Stimulated activated CD4-positive, alpha-beta T cell treated with anti-CD3 and anti-CD28 coated beads, Interleukin-2, amount 100 ng/mL, for 48 hours (primary cell): Measurements from ENCODE around the gene SPECC1L.

Source experiments
- DNase-seq, 2 donors: peaks; one replicate each; pipeline ENCODE4 v3.0.0-alpha.2; 2020

Gene SPECC1L

GRCh38 chr22:24325105-24325757 is 54.6 kb downstream of the SPECC1L start:
- DNase-seq = no peak

- DNase-seq = no peak
Measured at GRCh38 chr22:24326266-24326665, 55.6 kb downstream of the SPECC1L start.

- DNase-seq = no peak
Measured at GRCh38 chr22:24327832-24328231, 57.2 kb downstream of the SPECC1L start.

- no peak for DNase-seq
Measured at GRCh38 chr22:24329453-24329852, 58.8 kb downstream of the SPECC1L start.

DNA sequence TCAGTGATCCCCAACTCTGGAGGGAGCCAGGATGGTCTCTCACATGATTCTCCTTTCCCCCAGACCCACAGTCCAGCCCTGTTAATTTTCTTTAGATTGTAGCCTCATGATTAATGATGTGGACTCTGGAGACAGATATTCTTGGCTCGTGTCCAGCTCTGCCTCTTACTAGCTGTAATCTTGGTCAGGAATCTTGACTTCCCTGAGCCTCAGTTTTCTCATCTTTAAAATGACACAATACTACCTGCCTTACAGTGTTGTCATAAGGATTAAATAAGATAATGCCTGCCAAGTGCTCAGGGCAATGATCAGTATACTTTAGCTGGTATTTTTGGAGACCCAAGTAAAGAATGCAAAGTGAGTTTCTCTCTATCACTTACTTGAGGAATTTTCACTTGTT is 60.0 kb downstream of the SPECC1L start:
- DNase-seq = no peak

DNA sequence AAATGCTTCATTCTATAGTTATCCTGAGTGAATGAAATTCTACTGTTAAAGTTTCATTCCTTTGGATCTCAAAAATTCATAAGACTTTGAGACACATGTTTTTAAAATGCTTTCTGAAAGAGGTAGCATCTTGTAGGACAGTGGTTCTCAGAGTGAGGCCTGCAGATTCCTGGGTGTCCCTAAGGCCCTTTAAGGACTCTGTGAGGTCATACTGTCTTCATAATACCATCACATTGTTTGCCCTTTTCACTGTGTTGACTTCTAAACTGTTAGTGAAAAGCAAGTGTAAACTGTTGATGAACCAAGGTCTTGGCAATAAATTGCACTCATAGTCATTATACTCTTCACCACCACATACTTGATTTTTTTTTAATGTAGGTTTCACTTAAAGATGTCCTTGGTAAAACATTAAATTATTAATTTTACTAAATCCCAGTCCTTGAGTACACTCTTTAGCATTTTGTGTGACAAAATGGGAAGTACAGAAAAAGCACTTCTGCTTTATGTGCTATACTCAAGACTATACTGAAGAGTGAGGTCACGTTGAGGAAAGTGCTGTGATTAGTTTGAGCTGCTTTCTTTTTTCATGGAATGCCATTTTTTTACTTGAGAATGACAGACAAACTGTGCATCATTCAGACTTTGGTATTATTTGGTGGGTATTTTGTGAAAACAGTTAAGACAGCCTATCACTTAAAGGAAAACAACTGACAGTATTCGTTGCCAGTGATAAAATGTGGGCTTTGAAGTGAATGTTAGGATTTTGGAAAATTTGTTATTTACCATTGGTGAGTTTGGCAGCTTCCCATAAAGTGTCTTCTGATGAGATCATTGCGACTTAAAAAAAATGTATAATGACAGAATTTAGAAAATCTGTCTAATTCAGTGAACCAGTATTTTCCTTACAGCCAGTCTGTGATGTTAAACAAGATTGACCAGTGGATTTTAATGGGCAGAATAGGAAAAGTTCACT is 61.1 kb downstream of the SPECC1L start:
- DNase-seq = no peak

- no peak for DNase-seq
Measured at GRCh38 chr22:24333301-24333700, 62.7 kb downstream of the SPECC1L start.

GRCh38 chr22:24335496-24335895 is 64.9 kb downstream of the SPECC1L start:
- no peak for DNase-seq

DNA sequence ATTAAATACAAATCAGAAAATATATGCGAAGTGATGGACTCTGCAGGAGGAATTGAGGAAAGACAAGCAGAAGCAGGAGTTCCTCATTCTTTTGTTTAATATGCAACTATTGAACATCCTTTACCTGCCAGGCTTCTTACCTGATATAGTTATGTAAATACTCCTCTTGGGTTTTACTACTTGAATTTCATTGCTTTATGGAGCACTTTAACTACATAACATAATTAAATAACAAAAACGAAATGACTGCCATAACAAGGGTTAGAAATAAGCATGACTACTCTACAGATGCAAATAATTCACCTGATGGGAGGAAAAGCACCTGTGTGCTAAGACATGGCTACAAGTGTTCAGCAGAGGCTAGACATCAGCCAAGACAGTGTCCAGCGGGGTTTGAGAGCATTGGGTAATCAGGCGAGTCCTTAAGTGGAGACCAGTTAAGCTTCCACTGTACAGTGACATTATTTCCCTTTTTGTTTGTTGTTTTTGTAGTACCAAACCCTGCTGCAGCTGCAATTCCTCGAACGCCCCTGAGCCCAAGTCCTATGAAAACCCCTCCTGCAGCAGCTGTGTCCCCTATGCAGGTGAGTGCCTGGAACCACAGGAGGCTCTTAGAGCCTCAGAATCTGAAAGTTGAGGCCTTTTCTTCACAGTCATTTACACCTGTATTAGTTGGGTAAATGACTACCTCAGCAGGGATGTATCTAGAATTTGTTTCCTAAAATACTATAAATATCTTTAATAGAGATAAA is 67.4 kb downstream of the SPECC1L start:
- no peak for DNase-seq

DNA sequence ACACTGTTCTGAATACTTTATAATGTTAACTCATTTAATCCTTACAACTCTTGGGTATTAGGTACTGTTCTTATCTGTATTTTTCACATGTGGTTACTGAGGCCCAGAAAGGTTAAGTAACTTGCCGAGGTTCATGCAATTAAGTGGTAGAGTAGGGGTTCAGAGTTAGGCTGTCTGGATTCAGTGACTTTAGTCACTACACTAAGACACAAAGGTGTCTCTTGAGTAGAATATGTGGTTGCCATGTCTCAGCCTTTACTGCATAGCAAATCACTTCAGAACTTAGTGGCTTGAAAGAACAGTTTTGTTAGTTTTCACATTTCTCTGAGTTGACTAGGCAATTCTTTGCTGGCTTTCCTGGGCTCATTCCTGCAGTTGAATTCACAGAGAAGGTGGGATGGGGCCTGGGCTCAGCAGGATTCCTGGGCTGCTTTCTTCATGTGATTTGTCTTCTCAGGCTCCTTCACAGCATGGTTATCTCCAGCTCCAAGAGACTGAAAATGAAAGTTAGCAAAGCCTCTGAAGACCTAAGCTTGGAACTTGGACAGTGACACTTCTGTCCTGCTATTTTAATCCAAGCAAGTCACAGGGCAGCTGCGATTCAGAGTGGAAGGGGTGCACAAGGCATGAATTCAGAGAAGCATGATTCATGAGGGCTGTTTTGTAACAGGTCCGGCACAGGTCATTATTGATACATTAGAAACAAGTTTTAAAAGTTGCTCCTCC is 68.3 kb downstream of the SPECC1L start:
- no peak for DNase-seq

DNA sequence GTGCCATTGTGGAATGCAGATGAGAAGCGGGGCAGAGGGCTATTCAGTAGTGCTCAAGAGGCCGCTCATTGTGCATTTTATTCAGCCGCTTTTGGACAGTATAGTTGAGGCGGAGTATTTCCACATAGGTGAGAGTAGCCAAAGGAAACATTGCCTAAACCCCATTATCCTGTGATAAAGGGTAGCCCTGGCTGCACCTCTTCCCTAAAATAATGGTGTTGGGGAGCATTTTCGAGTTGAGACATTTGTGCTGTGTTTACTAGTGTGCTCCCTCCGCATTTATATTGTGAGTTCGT is 68.8 kb downstream of the SPECC1L start:
- DNase-seq = no peak

- DNase-seq = no peak
Measured at GRCh38 chr22:24341627-24342026, 71.0 kb downstream of the SPECC1L start.

GRCh38 chr22:24350627-24351026 is 80.0 kb downstream of the SPECC1L start:
- no peak for DNase-seq

DNA sequence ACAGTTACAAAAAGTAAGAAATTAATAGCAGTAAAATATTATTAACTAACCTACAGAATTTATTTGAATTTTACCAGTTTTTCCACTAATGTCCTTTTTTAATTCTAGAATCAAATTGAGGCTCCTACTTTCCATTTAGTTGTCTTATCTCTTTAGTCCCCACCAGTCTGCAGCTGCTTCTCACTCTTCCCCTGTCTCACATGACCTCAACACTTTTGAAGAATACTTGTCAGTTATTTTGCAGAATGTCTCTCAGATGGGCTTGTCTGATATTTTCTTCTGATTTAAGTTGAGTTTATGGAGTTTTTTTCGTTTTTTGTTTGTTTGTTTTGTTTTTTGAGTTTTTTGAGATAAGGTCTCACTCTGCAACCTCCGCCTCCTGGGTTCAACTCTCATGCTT is 82.5 kb downstream of the SPECC1L start:
- no peak for DNase-seq

DNA sequence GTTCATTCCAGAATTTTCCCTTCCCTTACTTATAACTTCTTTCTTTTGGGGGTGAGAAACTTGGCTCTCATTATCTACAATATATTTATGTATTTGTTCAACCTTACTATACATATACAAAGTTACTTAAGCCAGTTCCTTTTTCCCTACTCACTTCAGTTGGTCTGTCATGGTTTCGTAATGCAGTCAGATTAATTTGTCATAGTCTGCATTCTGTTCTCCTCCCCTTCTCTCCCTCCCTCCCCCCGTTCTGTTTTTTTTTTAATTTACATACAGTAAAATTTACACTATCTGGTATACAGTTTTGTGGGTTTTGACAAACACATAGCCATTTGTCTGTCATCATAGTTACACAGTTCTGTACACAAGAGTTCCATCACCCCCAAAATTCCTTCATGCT is 84.9 kb downstream of the SPECC1L start:
- no peak for DNase-seq

DNA sequence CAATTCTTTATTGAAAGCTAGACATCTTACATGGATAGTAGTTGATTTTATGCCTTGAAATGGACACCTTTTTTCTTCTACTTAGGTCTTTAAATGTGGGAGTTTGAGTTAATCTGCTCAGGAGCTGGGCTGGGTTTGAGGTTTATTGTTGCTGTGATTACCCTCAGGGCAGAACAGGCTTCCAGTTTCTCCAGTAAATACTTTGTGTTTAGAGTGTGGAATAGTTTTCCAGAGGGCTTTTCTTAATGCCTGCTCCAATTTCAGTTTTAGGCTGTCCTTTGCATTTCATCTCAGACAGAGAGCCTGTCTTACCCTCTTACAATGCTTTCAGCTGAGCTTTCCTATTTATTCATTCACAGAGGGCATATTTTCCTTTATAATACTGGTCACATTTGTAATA is 86.9 kb downstream of the SPECC1L start:
- no peak for DNase-seq

GRCh38 chr22:24358105-24358836 is 87.6 kb downstream of the SPECC1L start:
- DNase-seq = no peak

GRCh38 chr22:24359452-24360120 is 89.0 kb downstream of the SPECC1L start:
- no peak for DNase-seq

- no peak for DNase-seq
Measured at GRCh38 chr22:24361976-24362646, 91.5 kb downstream of the SPECC1L start.

GRCh38 chr22:24363243-24363642 is 92.6 kb downstream of the SPECC1L start:
- DNase-seq = no peak

DNA sequence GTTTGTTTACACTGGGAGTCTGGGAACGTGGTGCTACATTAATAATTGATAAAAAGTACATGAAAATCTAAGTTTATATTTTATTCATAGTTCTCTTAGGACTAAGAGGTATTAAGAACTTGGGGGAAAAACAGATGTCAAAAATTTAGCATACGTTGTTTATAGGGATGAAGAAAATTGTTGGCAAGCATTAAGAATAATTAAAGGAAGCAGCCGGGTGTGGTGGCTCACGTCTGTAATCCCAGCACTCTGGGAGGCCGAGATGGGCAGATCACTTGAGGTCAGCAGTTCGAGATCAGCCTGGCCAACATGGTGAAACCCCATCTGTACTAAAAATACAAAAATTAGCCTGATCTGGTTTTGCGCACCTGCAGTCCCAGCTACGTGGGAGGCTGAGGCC is 96.1 kb downstream of the SPECC1L start:
- no peak for DNase-seq
